Loucy (cell line): ENCODE data around the gene MAP7.

Experiments
- H2AFZ ChIP-seq: fragments of 200-600 bp; sonication (generic); 2 replicates; pipeline ENCODE4 v1.6.0; 2016; ENCODE audit warnings: antibody characterized with exemption, mild to moderate bottlenecking, low read length, moderate library complexity
- H3F3A ChIP-seq: fragments of 200-600 bp; 2 replicates; pipeline ENCODE4 v1.6.0; 2016; ENCODE audit warnings: antibody characterized with exemption, low read depth, mild to moderate bottlenecking
- H3K27me3 ChIP-seq: fragments of 200-600 bp; sonication (generic); 2 replicates; pipeline ENCODE4 v1.6.1; 2014; ENCODE audit warnings: low read length, mild to moderate bottlenecking; ENCODE audit not compliant: insufficient read depth, poor library complexity, severe bottlenecking
- H3K36me3 ChIP-seq: fragments of 200-600 bp; sonication (generic); 2 replicates; pipeline ENCODE4 v1.6.1; 2016; ENCODE audit warnings: low read length; ENCODE audit not compliant: insufficient read depth
- H3K4me1 ChIP-seq: fragments of 200-600 bp; sonication (generic); 2 replicates; pipeline ENCODE4 v1.5.1; 2014; ENCODE audit warnings: low read length, mild to moderate bottlenecking; ENCODE audit not compliant: insufficient read depth, poor library complexity, severe bottlenecking
- H3K4me2 ChIP-seq: fragments of 200-600 bp; sonication (generic); 2 replicates; pipeline ENCODE4 v1.6.0; 2014; ENCODE audit warnings: antibody characterized with exemption, low read length, low read depth, mild to moderate bottlenecking; ENCODE audit not compliant: poor library complexity, severe bottlenecking
- H3K4me3 ChIP-seq: fragments of 200-600 bp; sonication (generic); 2 replicates; pipeline ENCODE4 v1.5.1; 2014; ENCODE audit warnings: low read length, mild to moderate bottlenecking, mixed read lengths; ENCODE audit not compliant: poor library complexity, severe bottlenecking
- H3K79me2 ChIP-seq: fragments of 200-600 bp; sonication (generic); 2 replicates; pipeline ENCODE4 v1.6.1; 2014; ENCODE audit warnings: low read length; ENCODE audit not compliant: insufficient read depth
- H3K9ac ChIP-seq: fragments of 200-600 bp; sonication (generic); 2 replicates; pipeline ENCODE4 v1.6.0; 2014; ENCODE audit warnings: mild to moderate bottlenecking, low read depth, low read length, moderate library complexity; ENCODE audit not compliant: poor library complexity, severe bottlenecking
- H3K9me2 ChIP-seq: fragments of 200-600 bp; sonication (generic); replicated peaks from 2 replicates; pipeline ENCODE4 v1.6.1; 2016; ENCODE audit warnings: low read depth, low read length, mixed read lengths
- H3K9me3 ChIP-seq: fragments of 200-600 bp; sonication (generic); 2 replicates; pipeline ENCODE4 v1.6.1; 2014; ENCODE audit warnings: mild to moderate bottlenecking, antibody characterized with exemption, low read length, low read depth; ENCODE audit not compliant: insufficient read depth
- H4K20me1 ChIP-seq: fragments of 200-600 bp; sonication (generic); 2 replicates; pipeline ENCODE4 v1.6.0; 2014; ENCODE audit warnings: antibody characterized with exemption, low read length, mild to moderate bottlenecking; ENCODE audit not compliant: insufficient read depth, poor library complexity, severe bottlenecking
- EZH2phosphoT487 ChIP-seq: fragments of 200-600 bp; IDR thresholded peaks from 2 replicates; pipeline ENCODE4 v1.6.1; 2018; ENCODE audit warnings: antibody characterized with exemption, mild to moderate bottlenecking, moderate library complexity, borderline replicate concordance
- TF ChIP-seq, protein P1 (sequence below): fragments of 200-600 bp; sonication (generic); conservative IDR thresholded peaks from 2 replicates; pipeline ENCODE4 v1.5.1; 2014; ENCODE audit warnings: mild to moderate bottlenecking, antibody characterized with exemption, low read length

Gene MAP7

DNA sequence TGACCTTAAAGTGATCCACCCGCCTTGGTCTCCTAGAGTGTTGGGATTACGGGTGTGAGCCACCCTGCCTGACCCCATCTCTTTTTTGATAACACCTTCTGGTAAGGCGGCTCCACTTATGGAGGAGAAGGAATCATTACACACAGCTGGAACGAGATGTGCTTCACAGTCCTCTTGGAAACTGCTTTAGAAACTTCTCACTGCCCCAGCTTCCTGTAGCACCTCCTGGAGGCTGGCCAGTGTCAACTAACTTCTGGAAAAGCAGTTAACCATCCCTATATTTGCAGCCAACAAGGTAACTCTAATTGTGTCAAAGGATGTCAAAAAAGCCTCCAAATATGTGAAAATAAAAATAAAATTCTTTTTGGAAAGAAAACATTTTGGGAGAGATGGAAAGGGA lies 211.7 kb downstream of the MAP7 start:
- H3K27me3 ChIP-seq: peaks cover 6% of the 10 kb centered on the region
- no peak overlapping the region for H3K4me3 ChIP-seq
- H4K20me1 ChIP-seq: no peaks in the 10 kb centered on the region
- H3K4me1 ChIP-seq: no peaks in the 10 kb centered on the region
- H2AFZ ChIP-seq: no peak overlapping the region
- H3K79me2 ChIP-seq: no peaks in the 10 kb centered on the region
- TF ChIP-seq EZH2phosphoT487: no peak
- TF ChIP-seq, protein P1, sequence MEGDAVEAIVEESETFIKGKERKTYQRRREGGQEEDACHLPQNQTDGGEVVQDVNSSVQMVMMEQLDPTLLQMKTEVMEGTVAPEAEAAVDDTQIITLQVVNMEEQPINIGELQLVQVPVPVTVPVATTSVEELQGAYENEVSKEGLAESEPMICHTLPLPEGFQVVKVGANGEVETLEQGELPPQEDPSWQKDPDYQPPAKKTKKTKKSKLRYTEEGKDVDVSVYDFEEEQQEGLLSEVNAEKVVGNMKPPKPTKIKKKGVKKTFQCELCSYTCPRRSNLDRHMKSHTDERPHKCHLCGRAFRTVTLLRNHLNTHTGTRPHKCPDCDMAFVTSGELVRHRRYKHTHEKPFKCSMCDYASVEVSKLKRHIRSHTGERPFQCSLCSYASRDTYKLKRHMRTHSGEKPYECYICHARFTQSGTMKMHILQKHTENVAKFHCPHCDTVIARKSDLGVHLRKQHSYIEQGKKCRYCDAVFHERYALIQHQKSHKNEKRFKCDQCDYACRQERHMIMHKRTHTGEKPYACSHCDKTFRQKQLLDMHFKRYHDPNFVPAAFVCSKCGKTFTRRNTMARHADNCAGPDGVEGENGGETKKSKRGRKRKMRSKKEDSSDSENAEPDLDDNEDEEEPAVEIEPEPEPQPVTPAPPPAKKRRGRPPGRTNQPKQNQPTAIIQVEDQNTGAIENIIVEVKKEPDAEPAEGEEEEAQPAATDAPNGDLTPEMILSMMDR: 0 out of 2 replicates have a peak, but pooled peaks have one; percentile 22
- no peak overlapping the region for H3K4me2 ChIP-seq
- H3K36me3 ChIP-seq: no peaks in the 10 kb centered on the region
- no peak overlapping the region for H3K9ac ChIP-seq
- no peaks in the 10 kb centered on the region for H3K9me3 ChIP-seq
- no peaks in the 10 kb centered on the region for H3K9me2 ChIP-seq
- H3F3A ChIP-seq: no peaks in the 10 kb centered on the region

DNA sequence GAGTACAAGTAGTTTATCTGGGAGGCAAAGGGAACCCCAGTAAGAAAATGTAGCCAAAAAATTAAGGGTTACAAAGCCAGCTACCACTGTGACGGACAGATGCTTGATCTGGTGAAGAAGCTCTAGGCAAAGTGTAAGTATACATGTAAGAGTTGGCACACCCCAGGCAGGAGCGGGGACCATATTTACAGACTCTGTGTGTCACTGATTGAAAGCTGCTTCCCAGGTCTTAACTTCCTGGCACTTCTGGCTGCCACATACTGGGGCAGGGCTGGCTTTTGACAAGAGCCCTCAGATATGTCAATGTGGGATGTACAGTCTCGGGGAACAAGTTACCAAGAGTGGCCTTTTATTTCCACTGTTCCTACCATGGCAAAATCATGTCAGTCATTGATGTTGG lies 212.6 kb downstream of the MAP7 start:
- Histone ChIP-seq H3K9me3 (no peaks in the 10 kb centered on the region), H3K9ac (no peak overlapping the region), H3K4me3 (no peak overlapping the region), H3K9me2 (no peaks in the 10 kb centered on the region), H3K4me2 (no peak overlapping the region), H3K79me2 (no peaks in the 10 kb centered on the region), H2AFZ (no peak overlapping the region), H3K4me1 (no peaks in the 10 kb centered on the region), H3K27me3 (no peaks in the 10 kb centered on the region), H4K20me1 (no peaks in the 10 kb centered on the region), H3F3A (no peaks in the 10 kb centered on the region), H3K36me3 (no peaks in the 10 kb centered on the region)
- TF ChIP-seq EZH2phosphoT487: no peak
- TF ChIP-seq, protein P1: no peak

DNA sequence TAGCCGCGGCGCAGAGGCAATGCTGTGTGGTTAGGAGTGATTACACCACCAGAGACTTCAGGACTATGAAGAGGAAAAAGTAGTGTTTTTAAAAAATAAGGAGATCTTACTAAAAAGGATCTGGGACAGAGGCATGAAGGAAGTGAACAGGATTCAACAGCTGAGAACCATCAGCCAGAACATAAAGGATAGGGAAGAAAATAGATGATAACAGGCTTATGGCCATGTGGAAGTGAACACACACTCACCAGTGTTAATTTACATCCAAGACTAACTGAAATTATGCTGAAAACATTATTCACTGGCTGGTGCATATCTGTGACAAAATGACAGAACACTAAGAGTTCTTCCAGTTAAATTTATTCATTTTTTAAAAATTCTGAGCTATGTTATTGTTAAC lies 213.1 kb downstream of the MAP7 start:
- Histone ChIP-seq H3K36me3 (no peaks in the 10 kb centered on the region), H2AFZ (no peak overlapping the region)
- no peak for TF ChIP-seq EZH2phosphoT487
- TF ChIP-seq, protein P1: no peak

More for the DNA sequence above, 213.1 kb downstream of the MAP7 start:
- H3K9me3 ChIP-seq: no peaks in the 10 kb centered on the region
- H3K4me2 ChIP-seq: no peak overlapping the region
- no peak overlapping the region for H3K9ac ChIP-seq
- H4K20me1 ChIP-seq: no peaks in the 10 kb centered on the region
- no peak overlapping the region for H3K4me3 ChIP-seq
- no peaks in the 10 kb centered on the region for H3K4me1 ChIP-seq
- no peaks in the 10 kb centered on the region for H3K79me2 ChIP-seq
- H3K27me3 ChIP-seq: no peaks in the 10 kb centered on the region
- H3F3A ChIP-seq: no peaks in the 10 kb centered on the region
- no peaks in the 10 kb centered on the region for H3K9me2 ChIP-seq
